A673 (cell line): ENCODE data around the gene DYRK3.

Experiments used
- EZH2 ChIP-seq: fragments of 200-600 bp; sonication (generic); IDR thresholded peaks from 2 replicates; pipeline ENCODE4 v1.6.1; 2017; ENCODE audit warnings: borderline replicate concordance, low read depth, mild to moderate bottlenecking, mixed read lengths, antibody characterized with exemption, low read length; ENCODE audit not compliant: poor library complexity, severe bottlenecking
- TF ChIP-seq, protein P1 (sequence below): fragments of 300-800, 200-600 bp; sonication (generic); conservative IDR thresholded peaks from 2 replicates; pipeline ENCODE4 v1.5.1; 2017; ENCODE audit warnings: low read depth, mild to moderate bottlenecking, antibody characterized with exemption, low read length, moderate library complexity, mixed read lengths

DNA sequence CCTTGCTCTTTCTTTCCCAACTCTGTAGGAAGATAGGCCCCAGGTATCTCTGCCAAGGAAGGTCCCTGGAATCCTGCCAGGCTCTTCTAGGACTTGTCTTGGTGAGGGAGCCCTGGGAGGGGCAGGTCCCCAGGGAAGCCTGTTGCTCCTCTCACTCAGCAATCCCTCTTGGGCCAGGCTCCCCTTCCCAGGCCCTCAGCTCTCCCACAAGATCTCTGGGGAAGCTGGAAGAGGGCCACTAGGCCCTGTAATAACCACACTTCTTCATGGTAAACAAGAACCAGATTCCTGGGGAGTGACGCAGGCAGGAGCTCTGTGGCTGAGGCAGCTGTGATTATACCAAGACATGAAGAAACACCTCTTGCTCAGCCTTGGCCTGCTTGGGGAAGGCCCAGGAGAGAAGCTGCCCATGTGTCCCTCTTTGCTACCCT lies 39.4 kb downstream of the DYRK3 start:
- TF ChIP-seq, protein P1, sequence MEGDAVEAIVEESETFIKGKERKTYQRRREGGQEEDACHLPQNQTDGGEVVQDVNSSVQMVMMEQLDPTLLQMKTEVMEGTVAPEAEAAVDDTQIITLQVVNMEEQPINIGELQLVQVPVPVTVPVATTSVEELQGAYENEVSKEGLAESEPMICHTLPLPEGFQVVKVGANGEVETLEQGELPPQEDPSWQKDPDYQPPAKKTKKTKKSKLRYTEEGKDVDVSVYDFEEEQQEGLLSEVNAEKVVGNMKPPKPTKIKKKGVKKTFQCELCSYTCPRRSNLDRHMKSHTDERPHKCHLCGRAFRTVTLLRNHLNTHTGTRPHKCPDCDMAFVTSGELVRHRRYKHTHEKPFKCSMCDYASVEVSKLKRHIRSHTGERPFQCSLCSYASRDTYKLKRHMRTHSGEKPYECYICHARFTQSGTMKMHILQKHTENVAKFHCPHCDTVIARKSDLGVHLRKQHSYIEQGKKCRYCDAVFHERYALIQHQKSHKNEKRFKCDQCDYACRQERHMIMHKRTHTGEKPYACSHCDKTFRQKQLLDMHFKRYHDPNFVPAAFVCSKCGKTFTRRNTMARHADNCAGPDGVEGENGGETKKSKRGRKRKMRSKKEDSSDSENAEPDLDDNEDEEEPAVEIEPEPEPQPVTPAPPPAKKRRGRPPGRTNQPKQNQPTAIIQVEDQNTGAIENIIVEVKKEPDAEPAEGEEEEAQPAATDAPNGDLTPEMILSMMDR: no peak
- TF ChIP-seq EZH2: no peak
